Panc1 (cell line): ENCODE results near the gene EIF4G3.

Experiments used
- CTCF ChIP-seq: fragments of 450-650 bp; IDR thresholded peaks from 2 replicates; pipeline ENCODE4 v1.5.1; 2017; ENCODE audit warnings: mild to moderate bottlenecking
- POLR2AphosphoS5 ChIP-seq: IDR thresholded peaks from 2 replicates; pipeline ENCODE4 v1.6.1; 2012; ENCODE audit warnings: mild to moderate bottlenecking, low read depth, low read length, moderate library complexity
- SIN3A ChIP-seq: IDR thresholded peaks from 2 replicates; pipeline ENCODE4 v1.6.1; 2012; ENCODE audit warnings: low read depth, mild to moderate bottlenecking, low read length, moderate library complexity, borderline replicate concordance; ENCODE audit not compliant: insufficient read depth

GRCh38 chr1:20867062-20867461, 309.6 kb downstream of the EIF4G3 start:
- TF ChIP-seq POLR2AphosphoS5 (no peak), CTCF (no peak), SIN3A (no peak)
